HG03025 (cell line): ENCODE results near the gene DCST2.
A peak's percentile ranks its signal among the peaks of the same experiment; 100 is the strongest.

Experiments used
- ATAC-seq: cut with Tn5 transposase; IDR thresholded peaks from one replicate; pipeline ENCODE4 v1.9.1; 2021; ENCODE audit warnings: mild to moderate bottlenecking, moderate library complexity; ENCODE audit not compliant: unreplicated experiment, low FRiP score

Gene DCST2

GRCh38 chr1:155030243-155030795 is 3.3 kb downstream of the DCST2 start:
- no peak for ATAC-seq

GRCh38 chr1:155029513-155030242 is 3.9 kb downstream of the DCST2 start:
- no peak for ATAC-seq

GRCh38 chr1:155026588-155026987 is 7.0 kb downstream of the DCST2 start:
- no peak for ATAC-seq

- ATAC-seq = no peak
Observed at GRCh38 chr1:155026154-155026553, 7.4 kb downstream of the DCST2 start.

GRCh38 chr1:155024315-155024714 is 9.3 kb downstream of the DCST2 start:
- no peak for ATAC-seq

- no peak for ATAC-seq
Observed at GRCh38 chr1:155023627-155024026, 10.0 kb downstream of the DCST2 start.

GRCh38 chr1:155022927-155023236 is 10.7 kb downstream of the DCST2 start:
- ATAC-seq = no peak

- ATAC-seq = no peak
Observed at GRCh38 chr1:155022136-155022926, 11.2 kb downstream of the DCST2 start.

GRCh38 chr1:155019377-155020245 is 14.0 kb downstream of the DCST2 start:
- ATAC-seq = no peak

GRCh38 chr1:155018617-155019348 is 14.8 kb downstream of the DCST2 start:
- no peak for ATAC-seq

GRCh38 chr1:155017946-155018316 is 15.7 kb downstream of the DCST2 start:
- ATAC-seq = no peak

GRCh38 chr1:155017041-155017945 is 16.3 kb downstream of the DCST2 start:
- ATAC-seq = peak; percentile 55

GRCh38 chr1:155016231-155016831 is 17.2 kb downstream of the DCST2 start:
- ATAC-seq = no peak

GRCh38 chr1:155015527-155016230 is 17.9 kb downstream of the DCST2 start:
- ATAC-seq = no peak

GRCh38 chr1:155014709-155015508 is 18.7 kb downstream of the DCST2 start:
- ATAC-seq = no peak

- ATAC-seq = no peak
Observed at GRCh38 chr1:155013632-155014031, 19.9 kb downstream of the DCST2 start.
